ENCODE measurements around the gene IST1.

Gene IST1

GRCh38 chr16:71952825-71953224 is 57.5 kb downstream of the IST1 start:
- Histone ChIP-seq H3K9me3 (peaks cover 7% of the 10 kb centered on the region; the same call in 1 of the 2 replicates), H3K27ac (no peak overlapping the region), H3K4me3 (no peak overlapping the region), H3K36me3 (no peaks in the 10 kb centered on the region), H3K9ac (no peak overlapping the region), H3K4me1 (peaks cover 8% of the 10 kb centered on the region), H3K4me2 (no peak overlapping the region), H3K27me3 (no peaks in the 10 kb centered on the region), H4K20me1 (no peaks in the 10 kb centered on the region)
- no peak for TF ChIP-seq Cebpa-rat (IDR thresholded peaks at IDR 0.05)

DNA sequence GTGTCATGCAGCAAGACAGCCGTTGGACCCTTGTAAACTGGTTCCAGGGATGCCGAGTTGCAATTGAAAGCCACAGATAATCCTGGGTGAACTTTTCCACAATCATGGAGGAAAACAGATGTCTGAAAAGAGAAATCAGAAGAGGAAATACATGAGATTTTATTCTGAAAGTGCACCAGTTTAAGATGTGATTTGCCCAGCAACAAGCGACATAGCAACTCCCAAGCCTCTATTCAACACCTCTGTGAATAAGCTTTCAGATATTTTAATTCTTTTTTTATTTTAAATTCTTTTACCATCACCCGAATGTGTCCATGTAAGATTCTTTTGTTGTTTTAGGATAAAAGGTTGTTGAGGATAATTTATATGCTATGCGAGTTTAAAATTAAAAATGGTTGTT is 58.8 kb downstream of the IST1 start:
- Histone ChIP-seq H3K4me1 (peaks cover 8% of the 10 kb centered on the region), H4K20me1 (no peaks in the 10 kb centered on the region), H3K9me3 (peaks cover 7% of the 10 kb centered on the region; the same call in 1 of the 2 replicates), H3K27me3 (no peaks in the 10 kb centered on the region), H3K36me3 (no peaks in the 10 kb centered on the region), H3K4me2 (no peak overlapping the region), H3K4me3 (no peak overlapping the region), H3K9ac (no peak overlapping the region), H3K27ac (no peak overlapping the region)
- no peak for TF ChIP-seq Cebpa-rat (IDR thresholded peaks at IDR 0.05)

DNA sequence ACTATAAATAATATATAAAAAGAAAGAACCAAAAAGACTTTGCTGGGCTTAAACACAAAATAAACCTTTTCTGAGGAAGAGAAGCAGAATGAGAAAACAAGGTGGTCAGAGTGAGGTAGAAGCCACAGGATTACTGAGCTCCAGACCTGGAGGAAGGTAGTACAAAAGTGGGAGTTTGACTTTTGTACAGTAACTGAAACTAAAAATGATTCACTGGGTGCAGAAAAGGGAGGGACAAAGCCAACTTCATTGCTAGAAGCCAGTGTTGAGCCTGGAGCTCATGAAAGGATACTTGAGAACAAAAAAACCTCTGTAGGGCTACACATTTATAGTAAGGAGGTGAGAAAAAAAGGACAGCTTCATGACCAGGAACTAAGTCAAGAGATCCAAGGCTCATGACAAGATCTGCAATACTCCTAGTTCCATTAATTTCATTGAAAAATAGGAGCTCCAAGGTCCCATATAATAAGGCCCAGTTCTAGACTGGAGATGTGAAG is 59.4 kb downstream of the IST1 start:
- Histone ChIP-seq H3K27ac (no peak overlapping the region), H3K9me3 (peaks cover 7% of the 10 kb centered on the region; the same call in 1 of the 2 replicates), H3K27me3 (no peaks in the 10 kb centered on the region), H3K36me3 (no peaks in the 10 kb centered on the region), H4K20me1 (no peaks in the 10 kb centered on the region), H3K4me3 (no peak overlapping the region), H3K9ac (no peak overlapping the region), H3K4me2 (no peak overlapping the region), H3K4me1 (peaks cover 12% of the 10 kb centered on the region)
- TF ChIP-seq Cebpa-rat (IDR thresholded peaks at IDR 0.05): no peak

DNA sequence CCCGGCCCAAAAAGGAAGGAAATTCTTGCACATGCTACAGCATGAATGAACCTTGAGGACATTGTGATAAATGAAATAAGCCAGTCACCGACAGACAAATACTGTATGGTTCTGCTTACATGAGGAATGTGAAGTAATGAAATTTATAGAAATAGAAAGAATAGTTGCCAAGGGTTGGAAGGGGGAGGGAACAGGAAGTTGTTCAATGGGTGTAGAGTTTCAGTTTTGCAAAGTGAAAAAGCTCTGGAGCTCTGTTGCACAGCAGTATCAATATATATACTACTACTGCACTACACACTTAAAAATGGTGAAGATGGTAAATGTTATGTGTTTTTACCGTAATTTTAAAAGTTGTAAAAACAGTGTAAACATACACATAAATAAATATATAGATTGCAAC is 61.2 kb downstream of the IST1 start:
- TF ChIP-seq Cebpa-rat (IDR thresholded peaks at IDR 0.05): no peak
- Histone ChIP-seq H3K9ac (no peak overlapping the region), H3K4me2 (peak overlapping the region; percentile 27), H4K20me1 (no peaks in the 10 kb centered on the region), H3K9me3 (peaks cover 7% of the 10 kb centered on the region; the same call in 1 of the 2 replicates), H3K27ac (no peak overlapping the region), H3K4me1 (peaks cover 16% of the 10 kb centered on the region), H3K27me3 (no peaks in the 10 kb centered on the region), H3K36me3 (no peaks in the 10 kb centered on the region), H3K4me3 (no peak overlapping the region)

DNA sequence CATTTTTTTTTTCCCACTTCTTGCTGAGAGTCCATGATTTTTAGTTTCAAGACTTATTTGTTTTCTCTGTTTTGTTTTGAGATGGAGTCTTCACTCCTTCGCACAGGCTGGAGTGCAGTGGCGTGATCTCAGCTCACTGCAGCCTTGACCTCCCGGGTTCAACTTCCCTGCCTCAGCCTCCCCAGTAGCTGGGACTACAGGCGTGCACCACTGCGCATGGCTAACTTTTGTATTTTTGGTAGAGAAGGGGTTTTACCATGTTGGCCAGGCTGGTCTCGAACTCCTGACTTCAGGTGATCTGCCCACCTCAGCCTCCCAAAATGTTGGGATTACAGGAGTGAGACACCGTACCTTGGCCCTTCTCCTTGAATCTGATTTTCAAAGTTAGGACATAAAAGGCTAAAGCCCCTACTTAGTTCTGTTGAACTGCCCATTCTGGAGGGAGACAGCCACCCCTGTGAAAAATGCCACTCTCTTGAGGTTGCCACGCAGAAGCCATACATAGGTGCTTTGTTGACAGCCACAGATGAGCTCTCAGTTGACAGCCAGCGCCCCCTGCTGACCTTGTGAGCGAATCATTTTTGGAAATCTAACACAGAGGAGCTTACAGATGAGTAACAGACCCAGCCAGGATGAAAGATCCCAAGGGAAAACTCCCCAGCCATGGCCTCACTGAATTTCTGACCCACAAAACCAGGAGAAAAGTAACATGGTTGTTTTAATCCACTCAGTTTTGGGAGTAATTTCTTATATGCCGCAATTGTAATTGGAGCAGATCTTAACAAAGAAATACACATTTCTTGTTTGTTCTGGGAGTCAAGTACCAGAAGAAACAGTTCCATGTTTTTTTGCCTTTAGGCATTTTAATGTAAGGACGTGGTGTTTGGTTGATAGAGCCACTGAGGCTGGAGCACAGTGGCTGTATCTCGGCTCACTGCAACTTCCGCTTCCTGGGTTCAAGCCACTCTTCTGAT is 66.0 kb downstream of the IST1 start:
- Histone ChIP-seq H3K9me3 (peaks cover 7% of the 10 kb centered on the region; the same call in 1 of the 2 replicates), H3K4me3 (no peak overlapping the region), H3K4me2 (peak overlapping the region; percentile 8; the same call in 1 of the 2 replicates), H4K20me1 (no peaks in the 10 kb centered on the region), H3K27ac (no peak overlapping the region), H3K9ac (no peak overlapping the region), H3K4me1 (peaks cover 23% of the 10 kb centered on the region), H3K27me3 (no peaks in the 10 kb centered on the region), H3K36me3 (no peaks in the 10 kb centered on the region)
- no peak for TF ChIP-seq Cebpa-rat (IDR thresholded peaks at IDR 0.05)

- Histone ChIP-seq H3K4me2 (no peak overlapping the region), H3K4me1 (peaks cover 19% of the 10 kb centered on the region), H3K4me3 (no peak overlapping the region), H3K27ac (no peak overlapping the region), H3K36me3 (no peaks in the 10 kb centered on the region), H4K20me1 (no peaks in the 10 kb centered on the region), H3K27me3 (no peaks in the 10 kb centered on the region), H3K9me3 (no peaks in the 10 kb centered on the region), H3K9ac (no peak overlapping the region)
- TF ChIP-seq Cebpa-rat (IDR thresholded peaks at IDR 0.05): no peak
Observed at GRCh38 chr16:71963125-71963875, 68.0 kb downstream of the IST1 start.

DNA sequence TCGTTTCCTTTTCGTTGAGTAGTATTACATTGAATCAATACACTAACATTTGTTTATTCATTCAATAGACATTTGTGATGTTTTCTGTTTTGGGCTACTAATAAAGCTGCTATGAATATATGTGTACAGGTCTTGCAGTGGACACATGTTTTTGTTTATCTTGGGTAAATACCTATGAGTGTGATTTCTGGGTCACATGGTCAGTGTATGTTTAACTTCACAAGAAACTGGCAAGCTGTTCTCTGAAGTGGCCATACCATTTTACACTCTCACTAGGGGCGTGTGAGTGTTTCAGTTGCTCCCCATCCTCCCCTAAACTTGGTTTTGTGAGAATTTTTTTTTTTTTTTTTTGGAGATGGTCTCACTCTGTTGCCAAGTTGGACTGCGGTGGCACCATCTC is 69.9 kb downstream of the IST1 start:
- Histone ChIP-seq H3K36me3 (no peaks in the 10 kb centered on the region), H3K4me3 (no peak overlapping the region), H3K4me1 (peaks cover 12% of the 10 kb centered on the region), H4K20me1 (no peaks in the 10 kb centered on the region), H3K27me3 (no peaks in the 10 kb centered on the region), H3K27ac (no peak overlapping the region), H3K4me2 (no peak overlapping the region), H3K9me3 (no peaks in the 10 kb centered on the region), H3K9ac (no peak overlapping the region)
- no peak for TF ChIP-seq Cebpa-rat (IDR thresholded peaks at IDR 0.05)

DNA sequence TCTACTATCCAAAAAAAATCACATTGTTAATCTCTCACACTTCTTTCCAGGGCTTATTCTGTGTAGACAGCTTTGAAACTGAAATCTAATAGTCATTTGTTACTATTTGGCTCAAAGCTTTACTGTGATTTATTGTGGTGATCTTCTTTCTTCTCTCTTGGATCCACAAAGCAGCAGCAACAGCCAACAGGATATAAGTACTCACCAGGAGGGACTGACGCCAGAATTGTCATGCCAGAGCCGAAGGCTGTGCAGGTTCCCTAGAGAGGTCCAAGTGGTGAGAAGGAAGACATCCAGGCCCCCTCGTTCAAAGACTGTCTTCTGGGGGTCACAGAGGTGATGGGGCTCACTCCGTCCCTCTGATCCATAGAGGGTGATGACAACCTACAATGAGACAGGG is 71.6 kb downstream of the IST1 start:
- Histone ChIP-seq H3K27ac (no peak overlapping the region), H4K20me1 (no peaks in the 10 kb centered on the region), H3K27me3 (no peaks in the 10 kb centered on the region), H3K4me3 (no peak overlapping the region), H3K4me1 (peaks cover 6% of the 10 kb centered on the region), H3K4me2 (no peak overlapping the region), H3K36me3 (no peaks in the 10 kb centered on the region), H3K9ac (no peak overlapping the region), H3K9me3 (no peaks in the 10 kb centered on the region)
- no peak for TF ChIP-seq Cebpa-rat (IDR thresholded peaks at IDR 0.05)

GRCh38 chr16:71969353-71969752 is 74.0 kb downstream of the IST1 start:
- Histone ChIP-seq H3K27ac (no peak overlapping the region), H3K36me3 (no peaks in the 10 kb centered on the region), H3K9me3 (no peaks in the 10 kb centered on the region), H3K27me3 (no peaks in the 10 kb centered on the region), H4K20me1 (no peaks in the 10 kb centered on the region), H3K4me3 (no peak overlapping the region), H3K4me2 (no peak overlapping the region), H3K9ac (no peak overlapping the region), H3K4me1 (no peaks in the 10 kb centered on the region)
- TF ChIP-seq Cebpa-rat (IDR thresholded peaks at IDR 0.05): no peak

DNA sequence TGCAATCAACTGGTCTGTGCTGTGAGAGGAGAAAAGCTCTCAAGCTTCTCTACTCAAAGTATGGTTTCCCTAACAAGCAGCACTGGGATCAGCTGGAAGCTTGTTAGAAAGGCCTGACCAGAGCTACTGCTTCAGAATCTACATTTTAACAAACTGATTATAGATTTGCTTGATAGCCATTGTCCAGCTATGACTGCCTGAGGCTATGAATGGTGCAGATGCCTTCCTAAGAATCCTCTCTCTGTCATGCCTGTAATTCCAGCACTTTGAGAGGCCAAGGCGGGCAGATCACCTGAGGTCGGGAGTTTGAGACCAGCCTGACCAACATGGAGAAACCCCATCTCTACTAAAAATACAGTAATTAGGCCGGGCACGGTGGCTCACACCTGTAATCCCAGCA is 76.2 kb downstream of the IST1 start:
- Histone ChIP-seq H3K9me3 (no peaks in the 10 kb centered on the region), H3K36me3 (no peaks in the 10 kb centered on the region), H3K4me3 (no peak overlapping the region), H3K4me1 (no peaks in the 10 kb centered on the region), H3K9ac (no peak overlapping the region), H3K27me3 (no peaks in the 10 kb centered on the region), H4K20me1 (no peaks in the 10 kb centered on the region), H3K27ac (no peak overlapping the region), H3K4me2 (no peak overlapping the region)
- no peak for TF ChIP-seq Cebpa-rat (IDR thresholded peaks at IDR 0.05)
